GM12872 (cell line): Measurements from ENCODE around the gene PAX2.

Experiments
- CTCF ChIP-seq: IDR thresholded peaks from 3 replicates; pipeline ENCODE4 v1.5.1; 2011; ENCODE audit warnings: low read depth, mild to moderate bottlenecking, low read length, moderate library complexity; ENCODE audit not compliant: insufficient read depth

The PAX2 gene

GRCh38 chr10:100869399-100869798, 124.0 kb downstream of the PAX2 start:
- no peak for TF ChIP-seq CTCF

DNA sequence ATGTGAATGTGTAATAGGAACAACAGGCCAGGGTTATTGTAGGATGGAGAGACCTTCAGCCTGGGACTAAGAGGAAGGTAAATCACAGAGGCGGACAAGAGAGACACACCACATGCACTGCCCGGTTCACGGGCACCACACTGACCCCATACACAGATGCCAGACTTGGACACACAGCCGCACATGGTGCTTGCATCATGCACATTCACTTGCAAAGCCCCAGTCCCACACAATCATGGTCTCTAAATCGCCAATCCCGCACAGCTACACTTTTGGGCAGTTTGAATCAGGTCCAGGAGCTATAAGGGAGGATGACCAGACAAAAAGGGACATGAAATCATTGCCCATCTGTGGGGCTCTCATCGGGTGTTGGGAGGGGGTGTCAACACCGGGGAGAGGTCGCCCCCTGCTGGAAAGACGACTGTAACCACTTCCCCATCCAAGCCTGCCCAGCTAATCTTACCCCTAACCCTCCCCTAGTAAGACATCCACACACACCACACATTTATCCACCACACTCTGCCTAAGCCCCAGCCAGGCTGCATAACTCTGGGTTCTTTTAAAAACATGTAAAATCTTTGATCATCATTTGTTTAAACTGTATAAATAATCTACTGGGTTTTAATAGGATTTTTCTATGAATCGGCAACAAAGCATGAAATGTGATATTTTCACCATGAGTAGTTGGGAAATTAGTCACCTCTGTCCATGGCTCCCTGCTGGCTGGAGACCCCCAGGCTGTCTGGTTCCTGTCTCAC, 126.8 kb downstream of the PAX2 start:
- TF ChIP-seq CTCF, result peak; percentile 83

GRCh38 chr10:100873146-100873826, 127.9 kb downstream of the PAX2 start:
- no peak for TF ChIP-seq CTCF

DNA sequence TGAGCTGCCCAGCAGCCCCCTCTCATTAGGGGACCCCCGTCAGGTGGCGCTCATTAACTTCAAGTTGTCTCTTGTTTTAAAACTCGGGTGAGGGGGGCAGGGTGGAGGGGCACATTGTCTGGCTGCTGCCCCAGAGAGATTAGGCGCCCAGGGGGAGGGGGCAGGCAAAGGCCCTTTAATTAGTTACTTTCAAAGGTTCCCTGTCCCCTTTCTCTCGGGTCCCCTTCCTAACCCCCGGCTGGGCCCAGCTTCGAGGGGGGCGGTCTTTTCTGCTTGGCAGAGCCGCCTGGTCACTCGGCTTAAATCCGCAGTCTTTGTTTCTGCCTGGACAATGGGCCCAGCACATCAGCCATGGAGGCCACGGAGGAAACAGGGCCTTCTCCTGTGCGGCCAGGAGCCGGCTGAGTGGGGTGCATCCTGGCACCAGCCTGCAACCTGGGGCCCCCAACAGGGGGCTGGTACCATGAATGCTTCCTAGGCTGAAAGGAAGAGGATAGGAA, 128.5 kb downstream of the PAX2 start:
- no peak for TF ChIP-seq CTCF

- TF ChIP-seq CTCF, result no peak
These were observed 129.5 kb downstream of the PAX2 start for GRCh38 chr10:100874702-100875483.

GRCh38 chr10:100875484-100876166, 130.2 kb downstream of the PAX2 start:
- no peak for TF ChIP-seq CTCF
